AG08395 (cell line): Measurements from ENCODE around the gene CRACDL.
"Not testable (repeated sequence)": the region's sequence is repeated elsewhere in the genome, so short reads cannot be mapped to it uniquely, and the experiment has no call there.

ENCODE experiments used
- DNase-seq: peaks from one replicate; pipeline ENCODE4 v3.0.0; 2012; ENCODE audit warnings: mixed read lengths, low spot score

CRACDL gene

GRCh38 chr2:98884658-98885057 is 51.4 kb downstream of the CRACDL start:
- DNase-seq = no peak

- DNase-seq = no peak
These were observed 52.2 kb downstream of the CRACDL start for GRCh38 chr2:98883780-98884211.

- no peak for DNase-seq
These were observed 52.9 kb downstream of the CRACDL start for GRCh38 chr2:98882971-98883779.

DNA sequence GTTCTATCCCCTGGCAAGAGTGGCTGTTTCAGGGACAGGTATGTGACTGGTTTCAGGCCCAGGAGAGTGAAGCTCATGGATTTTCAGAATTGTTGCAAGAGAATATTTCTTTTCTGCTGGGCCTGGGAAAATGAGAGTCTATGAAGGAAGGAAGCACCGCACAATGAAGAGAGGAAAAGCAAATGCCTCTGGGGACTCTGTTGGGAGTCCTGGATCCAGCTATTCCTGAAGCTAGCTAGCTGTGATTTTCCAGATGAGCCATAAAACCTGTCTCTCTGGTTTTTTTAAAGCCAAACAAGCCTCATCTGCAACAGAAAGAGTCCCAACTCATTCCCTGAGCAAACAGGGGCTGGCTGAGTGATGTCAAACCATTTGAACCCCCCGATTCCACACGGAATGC is 53.7 kb downstream of the CRACDL start:
- no peak for DNase-seq

GRCh38 chr2:98881153-98881650 is 54.8 kb downstream of the CRACDL start:
- DNase-seq = no peak

DNA sequence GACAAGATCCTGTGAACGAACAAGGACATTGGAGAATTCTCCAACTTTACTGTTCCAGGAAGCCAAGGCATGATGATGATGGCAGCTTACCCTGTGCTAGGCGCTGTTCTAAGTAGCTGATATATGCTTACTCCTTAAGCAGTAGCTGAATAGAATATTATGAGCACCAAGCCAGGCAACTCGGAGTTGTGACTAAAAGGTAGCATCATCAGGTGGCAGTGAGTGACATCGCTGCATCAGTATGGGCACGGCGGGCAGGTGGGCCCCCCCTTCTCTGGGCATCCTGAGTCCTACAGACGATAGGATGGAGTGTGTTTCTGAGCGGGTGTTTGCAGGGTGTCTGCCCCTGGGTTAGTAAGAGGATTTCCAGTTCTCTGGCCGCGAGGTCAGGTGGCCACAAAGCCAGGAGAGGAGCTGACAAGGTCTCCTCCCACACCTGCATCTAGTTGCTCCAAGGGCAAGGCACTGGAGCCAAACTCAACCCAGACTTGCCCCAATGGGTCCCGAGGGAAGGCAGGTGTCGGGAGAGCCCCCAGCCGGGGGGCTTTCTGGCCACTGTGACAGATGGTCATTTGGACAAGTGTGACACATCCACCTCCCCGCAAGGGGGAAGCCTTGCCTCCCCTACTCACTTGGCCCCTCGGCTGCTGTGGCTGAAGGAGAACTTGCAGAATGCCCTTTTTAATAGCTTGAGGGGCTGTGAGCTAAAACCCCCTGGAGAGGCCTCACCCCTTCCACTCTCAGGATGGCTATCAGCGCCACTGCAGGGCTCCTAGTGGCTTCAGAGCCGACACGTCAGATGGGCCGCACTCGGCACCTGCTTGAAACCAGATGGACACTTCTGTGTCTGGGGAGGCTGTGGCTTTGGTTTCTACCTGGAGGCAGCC is 55.5 kb downstream of the CRACDL start:
- no peak for DNase-seq

DNA sequence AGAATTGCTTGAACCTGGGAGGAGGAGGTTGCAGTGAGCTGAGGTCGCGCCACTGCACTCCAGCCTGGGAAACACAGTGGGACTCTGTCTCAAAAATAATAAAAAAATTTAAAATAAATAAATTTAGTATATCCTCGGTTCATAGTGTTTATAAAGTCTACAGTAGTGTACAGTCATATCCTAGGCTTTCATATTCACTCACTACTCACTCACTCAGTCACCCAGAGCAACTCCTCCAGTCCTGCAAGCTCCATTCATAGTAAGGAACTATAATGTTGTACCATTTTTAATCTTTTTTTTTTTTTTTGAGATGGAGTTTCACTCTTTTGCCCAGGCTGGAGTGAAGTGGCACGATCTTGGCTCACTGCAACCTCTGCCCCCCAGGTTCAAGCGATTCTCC is 58.4 kb downstream of the CRACDL start:
- DNase-seq = not testable (repeated sequence)

- no peak for DNase-seq
These were observed 59.3 kb downstream of the CRACDL start for GRCh38 chr2:98876741-98877140.

- DNase-seq = no peak
These were observed 60.3 kb downstream of the CRACDL start for GRCh38 chr2:98875746-98876145.

DNA sequence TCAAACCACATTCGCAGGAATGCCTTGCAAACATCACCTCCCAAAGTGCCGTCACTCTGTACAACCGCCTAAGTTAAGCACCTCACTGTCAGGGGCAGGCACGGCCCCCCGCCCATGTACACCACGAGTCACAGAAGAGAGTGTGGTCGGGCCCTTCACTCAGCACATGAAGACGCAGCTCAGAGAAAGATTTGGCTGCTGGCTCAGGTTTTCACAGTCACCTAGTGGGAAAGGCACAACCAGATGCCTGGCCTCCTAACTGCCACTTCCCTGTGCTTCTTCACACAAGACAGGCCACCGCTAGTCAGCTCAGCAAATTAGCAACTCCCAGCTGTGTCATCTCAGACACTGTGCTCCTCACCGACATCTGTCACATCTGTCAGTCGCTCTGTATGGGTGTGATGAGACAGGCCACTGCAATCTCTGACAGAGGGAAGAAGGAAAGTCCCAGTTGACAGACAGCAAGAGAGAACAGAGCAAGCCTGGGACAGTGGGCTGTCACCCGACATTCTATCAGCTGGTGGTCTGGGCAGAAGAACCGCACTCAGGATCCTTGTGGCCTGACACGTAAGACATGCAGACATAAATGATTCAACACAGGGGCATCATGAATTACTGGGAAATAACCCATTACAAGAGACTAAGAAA is 60.8 kb downstream of the CRACDL start:
- no peak for DNase-seq

DNA sequence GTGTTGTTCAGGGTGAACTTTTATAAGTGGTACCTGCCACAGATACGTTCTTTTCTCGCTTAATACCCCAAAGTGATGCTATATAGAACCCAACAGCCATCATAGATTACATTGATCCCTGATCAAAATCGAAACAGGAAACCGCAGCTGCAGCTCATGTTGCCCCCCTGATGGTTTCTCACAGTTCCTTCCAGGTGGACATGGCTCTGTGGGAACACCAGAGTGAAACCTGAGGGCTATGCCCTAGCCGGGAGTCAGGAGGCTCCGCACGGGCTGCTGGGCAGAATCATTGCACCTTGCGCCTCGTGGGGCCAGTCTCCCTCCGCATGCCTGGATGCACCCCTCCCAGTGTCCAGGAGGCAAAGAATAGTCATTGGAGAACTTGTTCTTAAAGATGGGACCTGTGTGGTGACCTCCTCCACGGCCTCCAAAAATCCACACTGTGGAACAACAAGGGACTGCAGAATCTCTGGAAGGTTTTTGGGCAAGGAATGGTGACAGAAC is 61.8 kb downstream of the CRACDL start:
- DNase-seq = no peak

DNA sequence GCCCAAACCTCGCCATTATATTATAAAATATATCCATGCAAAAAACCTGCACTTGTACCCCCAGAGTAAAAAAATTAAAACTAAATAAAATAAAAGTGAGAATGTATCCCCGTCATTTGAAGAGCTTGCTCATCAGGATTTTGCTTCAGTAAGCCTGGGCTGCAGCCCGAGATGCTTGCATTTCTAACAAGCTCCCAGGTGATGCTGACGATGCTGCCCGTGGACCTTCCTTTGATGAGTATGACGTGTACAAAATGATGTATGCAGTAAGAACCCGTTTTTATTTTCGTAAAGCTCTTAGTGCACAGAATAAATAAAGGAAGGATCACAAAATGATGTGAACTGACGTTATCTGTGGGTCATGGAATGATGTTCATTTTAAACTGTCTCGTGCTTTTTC is 63.5 kb downstream of the CRACDL start:
- DNase-seq = no peak

DNA sequence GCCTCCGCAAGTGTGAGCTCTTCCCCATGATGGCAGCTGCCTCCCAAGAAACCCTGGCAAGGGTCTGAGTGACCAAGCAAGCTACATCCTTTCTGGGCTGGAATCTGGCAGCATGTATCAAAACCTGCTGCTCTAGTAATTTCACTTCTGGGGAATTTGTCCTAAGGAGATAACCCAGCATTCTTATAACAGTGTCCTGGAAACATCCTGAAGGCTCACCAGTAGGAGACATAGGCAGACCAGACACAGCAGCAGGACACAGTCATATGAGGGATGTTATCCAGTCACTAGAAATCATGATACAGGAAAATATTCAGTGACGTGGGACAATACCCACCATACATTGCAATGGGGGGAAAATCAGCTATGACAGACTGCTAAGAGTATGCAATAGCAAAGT is 64.5 kb downstream of the CRACDL start:
- no peak for DNase-seq

- DNase-seq = no peak
These were observed 65.4 kb downstream of the CRACDL start for GRCh38 chr2:98870516-98871158.

DNA sequence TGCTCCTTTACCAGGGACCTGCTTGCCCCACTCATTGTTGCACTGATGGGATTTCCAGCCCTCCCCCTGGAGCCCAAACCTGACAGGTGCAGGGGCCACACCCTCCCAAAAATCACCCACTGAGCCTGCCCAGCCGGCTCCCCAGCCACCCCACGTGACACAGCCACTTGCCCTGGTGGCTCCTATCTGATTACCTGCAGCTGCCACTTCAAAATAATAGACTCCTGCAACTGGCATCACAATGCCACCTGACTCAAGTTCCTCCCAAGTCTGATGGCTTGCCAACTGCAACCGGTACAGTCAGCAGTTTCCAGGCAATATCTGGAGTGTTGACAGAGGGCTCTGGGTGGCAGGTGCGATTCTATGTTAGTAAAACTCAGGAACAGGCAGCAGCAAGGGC is 66.2 kb downstream of the CRACDL start:
- DNase-seq = no peak

- no peak for DNase-seq
These were observed 66.8 kb downstream of the CRACDL start for GRCh38 chr2:98869272-98869641.

DNA sequence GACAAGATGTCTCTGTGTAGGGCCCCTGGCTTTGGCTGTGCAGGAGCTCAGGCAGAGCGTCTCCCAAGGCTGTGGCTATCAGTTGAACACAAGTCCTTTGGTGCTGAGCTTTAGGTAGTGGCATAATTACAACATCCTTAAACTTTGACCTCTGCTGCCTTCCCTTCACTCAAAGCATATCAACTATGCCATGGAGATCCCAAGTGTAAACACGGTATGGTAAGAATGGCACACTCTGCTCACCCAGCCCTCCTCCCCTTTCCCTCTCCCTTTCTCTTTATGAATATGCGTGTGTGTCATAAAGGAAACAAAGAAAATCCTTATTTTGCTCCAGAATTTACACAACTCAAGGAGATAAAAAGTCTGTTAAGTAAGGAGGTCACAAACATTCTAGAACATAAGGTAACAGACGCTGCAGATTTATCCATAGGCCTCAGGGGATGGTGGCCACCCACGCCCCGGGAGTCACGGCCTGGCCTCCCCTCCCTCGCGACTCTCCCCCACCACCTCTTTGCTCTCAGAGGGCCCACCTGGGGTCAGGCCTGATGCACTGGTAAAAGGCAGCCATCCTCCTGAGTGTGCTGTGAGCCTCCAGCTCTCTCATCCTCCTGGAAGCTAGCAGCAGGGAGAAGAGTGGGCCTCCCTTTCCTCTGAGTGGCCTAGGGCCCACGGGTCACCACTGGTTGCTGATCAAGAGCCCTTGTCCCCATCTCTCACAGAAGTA is 67.3 kb downstream of the CRACDL start:
- no peak for DNase-seq

DNA sequence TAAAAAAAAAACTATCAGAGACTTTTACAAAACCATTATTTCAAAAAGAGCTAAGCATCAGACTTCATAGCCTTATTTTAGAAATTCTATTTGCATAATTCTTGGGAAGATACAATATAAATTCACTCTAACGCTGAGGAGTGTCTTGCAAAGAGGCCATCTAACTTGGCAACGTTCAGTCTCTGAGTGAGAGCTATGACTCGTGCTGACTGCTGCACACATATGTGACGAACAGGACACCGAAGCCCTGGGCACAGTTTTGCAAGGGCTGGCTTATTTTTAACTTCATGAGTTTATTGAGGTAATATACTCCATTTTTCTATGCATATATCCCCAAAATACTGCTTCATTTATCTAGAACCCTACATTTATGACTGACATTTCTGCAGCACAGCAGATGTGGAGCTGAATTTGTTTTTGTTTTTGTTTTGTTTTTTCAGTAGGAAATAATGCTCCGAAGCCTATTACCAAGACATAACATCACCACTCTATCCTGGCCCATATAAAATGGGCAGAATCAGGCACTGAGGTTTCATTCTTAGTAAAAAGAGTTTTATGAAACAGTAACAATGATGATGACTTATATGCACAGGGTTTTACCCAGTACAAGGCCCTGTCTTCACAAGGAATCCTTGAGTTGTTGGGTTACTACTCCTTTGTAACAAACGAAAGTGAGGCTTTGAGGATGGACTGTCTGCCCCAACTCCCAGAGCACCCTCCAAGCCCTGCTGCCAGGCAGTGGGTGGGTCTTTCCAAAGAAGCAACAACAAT is 68.3 kb downstream of the CRACDL start:
- DNase-seq = peak; percentile 53

GRCh38 chr2:98866033-98866432 is 70.0 kb downstream of the CRACDL start:
- DNase-seq = no peak

- no peak for DNase-seq
These were observed 74.4 kb downstream of the CRACDL start for GRCh38 chr2:98861601-98862000.
